Activated T-cell treated with anti-CD3 and anti-CD28 coated beads for 1 hour (primary cell): ENCODE results near the gene EFCAB6.

Source experiments
- DNase-seq: peaks from one replicate; pipeline ENCODE4 v3.0.0-alpha.2; 2020; ENCODE audit warnings: low read depth

Gene EFCAB6

GRCh38 chr22:43583501-43583900 lies 228.6 kb downstream of the EFCAB6 start:
- no peak for DNase-seq

GRCh38 chr22:43582394-43582793 lies 229.7 kb downstream of the EFCAB6 start:
- DNase-seq, result no peak

- DNase-seq, result no peak
These were observed 231.8 kb downstream of the EFCAB6 start for GRCh38 chr22:43580271-43580750.

GRCh38 chr22:43574738-43575137 lies 237.4 kb downstream of the EFCAB6 start:
- no peak for DNase-seq

GRCh38 chr22:43572710-43573109 lies 239.4 kb downstream of the EFCAB6 start:
- no peak for DNase-seq

- no peak for DNase-seq
These were observed 240.9 kb downstream of the EFCAB6 start for GRCh38 chr22:43571181-43571580.

GRCh38 chr22:43570531-43571165 lies 241.5 kb downstream of the EFCAB6 start:
- no peak for DNase-seq

- DNase-seq, result no peak
These were observed 243.0 kb downstream of the EFCAB6 start for GRCh38 chr22:43569111-43569510.

- DNase-seq, result no peak
These were observed 244.3 kb downstream of the EFCAB6 start for GRCh38 chr22:43567691-43568324.

- no peak for DNase-seq
These were observed 245.4 kb downstream of the EFCAB6 start for GRCh38 chr22:43566561-43567332.

- DNase-seq, result no peak
These were observed 246.1 kb downstream of the EFCAB6 start for GRCh38 chr22:43566021-43566420.

- DNase-seq, result no peak
These were observed 247.2 kb downstream of the EFCAB6 start for GRCh38 chr22:43564859-43565258.

- DNase-seq, result no peak
These were observed 248.5 kb downstream of the EFCAB6 start for GRCh38 chr22:43563571-43563970.

GRCh38 chr22:43562843-43563242 lies 249.3 kb downstream of the EFCAB6 start:
- DNase-seq, result no peak

GRCh38 chr22:43561415-43562178 lies 250.5 kb downstream of the EFCAB6 start:
- DNase-seq, result no peak

GRCh38 chr22:43560651-43561050 lies 251.5 kb downstream of the EFCAB6 start:
- no peak for DNase-seq

GRCh38 chr22:43555561-43556515 lies 256.3 kb downstream of the EFCAB6 start:
- DNase-seq, result no peak

- no peak for DNase-seq
These were observed 257.3 kb downstream of the EFCAB6 start for GRCh38 chr22:43554694-43555365.

GRCh38 chr22:43554259-43554636 lies 257.9 kb downstream of the EFCAB6 start:
- no peak for DNase-seq

GRCh38 chr22:43553451-43554258 lies 258.4 kb downstream of the EFCAB6 start:
- no peak for DNase-seq
